HG02870 (cell line): Measurements from ENCODE around the gene APC2.

Experiments used
- ATAC-seq: cut with Tn5 transposase; IDR thresholded peaks from one replicate; pipeline ENCODE4 v1.9.1; 2021; ENCODE audit warnings: mild to moderate bottlenecking, moderate library complexity; ENCODE audit not compliant: unreplicated experiment

The APC2 gene

DNA sequence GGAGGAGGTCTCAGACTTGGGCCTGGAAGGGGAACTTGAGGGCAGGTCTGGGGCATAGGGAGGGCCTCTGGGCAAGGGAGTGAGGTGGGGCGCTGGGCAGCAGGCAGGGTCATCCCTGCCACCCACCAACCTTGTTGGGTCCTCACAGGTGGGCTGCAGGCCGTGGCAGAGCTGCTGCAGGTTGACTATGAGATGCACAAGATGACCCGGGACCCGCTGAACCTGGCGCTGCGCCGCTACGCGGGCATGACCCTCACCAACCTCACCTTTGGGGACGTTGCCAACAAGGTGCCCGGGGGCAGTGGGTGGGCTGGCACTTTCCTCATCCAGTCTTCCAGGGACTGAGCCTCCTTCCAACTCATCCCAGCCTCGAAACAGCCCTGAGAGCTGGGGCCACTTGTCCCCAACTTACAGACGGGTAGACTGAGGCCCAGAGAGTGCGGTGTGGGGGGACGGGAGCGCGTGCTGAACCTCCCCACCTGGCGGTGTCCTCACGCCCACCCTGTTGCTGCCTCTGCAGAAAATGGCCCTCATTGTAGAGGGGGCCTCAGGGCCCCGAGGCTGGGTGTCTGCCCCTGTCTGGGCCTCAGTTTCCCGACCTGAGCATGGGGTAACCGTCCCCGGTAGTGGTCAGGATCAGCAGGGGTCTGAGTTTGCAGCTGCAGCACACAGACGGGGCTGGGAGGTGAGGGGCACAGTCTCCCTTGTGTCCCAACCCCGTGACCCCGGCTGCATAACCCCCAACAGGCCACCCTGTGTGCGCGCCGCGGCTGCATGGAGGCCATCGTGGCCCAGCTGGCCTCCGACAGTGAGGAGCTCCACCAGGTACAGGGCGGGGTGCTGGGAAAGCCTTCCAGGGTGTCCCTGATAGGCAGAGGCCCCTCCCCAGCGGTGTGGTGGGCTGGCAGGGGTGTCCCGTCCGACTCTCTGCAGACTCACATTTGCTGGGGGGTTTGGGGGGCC, 10.4 kb downstream of the APC2 start:
- no peak for ATAC-seq

DNA sequence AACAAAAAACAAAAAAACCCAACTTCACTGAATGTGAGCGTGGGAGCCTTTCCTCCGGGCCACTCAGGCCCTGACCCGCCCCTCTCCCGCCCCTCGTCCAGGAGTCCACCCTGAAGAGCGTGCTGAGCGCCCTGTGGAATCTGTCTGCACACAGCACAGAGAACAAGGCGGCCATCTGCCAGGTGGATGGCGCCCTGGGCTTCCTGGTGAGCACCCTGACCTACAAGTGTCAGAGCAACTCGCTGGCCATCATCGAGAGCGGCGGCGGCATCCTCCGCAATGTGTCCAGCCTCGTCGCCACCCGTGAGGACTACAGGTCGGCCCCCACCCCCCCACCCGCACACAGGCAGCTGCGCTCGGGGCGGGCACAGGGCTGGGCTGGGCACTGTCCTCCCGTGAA, 11.9 kb downstream of the APC2 start:
- ATAC-seq: no peak

DNA sequence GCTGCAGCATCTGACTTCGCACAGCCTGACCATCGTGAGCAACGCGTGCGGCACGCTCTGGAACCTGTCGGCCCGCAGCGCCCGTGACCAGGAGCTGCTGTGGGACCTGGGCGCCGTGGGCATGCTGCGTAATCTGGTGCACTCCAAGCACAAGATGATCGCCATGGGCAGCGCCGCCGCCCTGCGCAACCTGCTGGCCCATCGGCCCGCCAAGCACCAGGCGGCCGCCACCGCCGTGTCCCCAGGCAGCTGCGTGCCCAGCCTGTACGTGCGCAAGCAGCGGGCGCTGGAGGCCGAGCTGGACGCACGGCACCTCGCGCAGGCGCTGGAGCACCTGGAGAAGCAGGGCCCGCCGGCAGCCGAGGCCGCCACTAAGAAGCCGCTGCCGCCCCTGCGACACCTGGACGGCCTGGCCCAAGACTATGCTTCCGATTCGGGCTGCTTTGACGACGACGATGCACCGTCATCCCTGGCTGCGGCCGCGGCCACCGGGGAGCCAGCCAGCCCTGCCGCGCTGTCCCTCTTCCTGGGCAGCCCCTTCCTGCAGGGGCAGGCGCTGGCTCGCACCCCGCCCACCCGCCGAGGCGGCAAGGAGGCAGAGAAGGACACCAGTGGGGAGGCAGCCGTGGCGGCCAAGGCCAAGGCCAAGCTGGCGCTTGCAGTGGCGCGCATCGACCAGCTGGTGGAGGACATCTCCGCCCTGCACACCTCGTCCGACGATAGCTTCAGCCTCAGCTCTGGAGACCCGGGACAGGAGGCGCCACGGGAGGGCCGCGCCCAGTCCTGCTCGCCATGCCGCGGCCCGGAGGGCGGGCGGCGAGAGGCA, 15.5 kb downstream of the APC2 start:
- no peak for ATAC-seq

DNA sequence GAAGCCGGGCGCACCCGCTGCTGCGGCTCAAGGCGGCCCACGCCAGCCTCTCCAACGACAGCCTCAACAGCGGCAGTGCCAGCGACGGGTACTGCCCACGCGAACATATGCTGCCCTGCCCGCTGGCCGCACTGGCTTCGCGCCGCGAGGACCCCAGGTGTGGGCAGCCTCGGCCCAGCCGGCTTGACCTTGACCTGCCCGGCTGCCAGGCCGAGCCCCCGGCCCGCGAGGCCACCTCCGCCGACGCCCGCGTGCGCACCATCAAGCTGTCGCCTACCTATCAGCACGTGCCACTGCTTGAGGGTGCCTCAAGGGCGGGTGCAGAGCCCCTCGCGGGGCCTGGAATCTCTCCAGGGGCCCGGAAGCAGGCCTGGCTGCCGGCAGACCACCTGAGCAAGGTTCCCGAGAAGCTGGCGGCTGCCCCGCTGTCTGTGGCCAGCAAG, 16.1 kb downstream of the APC2 start:
- ATAC-seq: no peak

DNA sequence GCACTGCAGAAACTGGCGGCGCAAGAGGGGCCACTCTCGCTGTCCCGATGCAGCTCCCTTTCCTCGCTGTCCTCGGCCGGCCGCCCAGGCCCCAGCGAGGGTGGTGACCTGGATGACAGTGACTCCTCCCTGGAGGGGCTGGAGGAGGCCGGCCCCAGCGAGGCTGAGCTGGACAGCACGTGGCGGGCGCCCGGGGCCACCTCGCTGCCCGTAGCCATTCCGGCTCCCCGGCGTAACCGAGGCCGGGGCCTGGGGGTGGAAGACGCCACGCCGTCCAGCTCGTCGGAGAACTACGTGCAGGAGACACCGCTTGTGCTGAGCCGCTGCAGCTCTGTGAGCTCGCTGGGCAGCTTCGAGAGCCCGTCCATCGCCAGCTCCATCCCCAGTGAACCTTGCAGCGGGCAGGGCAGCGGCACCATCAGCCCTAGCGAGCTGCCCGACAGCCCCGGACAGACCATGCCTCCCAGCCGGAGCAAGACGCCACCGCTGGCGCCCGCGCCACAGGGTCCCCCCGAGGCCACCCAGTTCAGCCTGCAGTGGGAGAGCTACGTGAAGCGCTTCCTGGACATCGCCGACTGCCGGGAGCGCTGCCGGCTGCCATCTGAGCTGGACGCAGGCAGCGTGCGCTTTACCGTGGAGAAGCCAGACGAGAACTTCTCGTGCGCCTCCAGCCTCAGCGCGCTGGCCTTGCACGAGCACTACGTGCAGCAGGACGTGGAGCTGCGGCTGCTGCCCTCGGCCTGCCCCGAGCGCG, 16.7 kb downstream of the APC2 start:
- no peak for ATAC-seq

DNA sequence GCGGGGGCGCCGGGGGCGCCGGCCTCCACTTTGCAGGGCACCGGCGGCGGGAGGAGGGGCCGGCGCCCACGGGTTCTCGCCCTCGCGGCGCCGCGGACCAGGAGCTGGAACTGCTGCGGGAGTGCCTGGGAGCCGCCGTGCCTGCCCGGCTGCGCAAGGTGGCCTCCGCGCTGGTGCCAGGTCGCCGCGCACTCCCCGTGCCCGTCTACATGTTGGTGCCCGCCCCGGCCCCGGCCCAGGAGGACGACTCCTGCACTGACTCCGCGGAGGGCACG, 17.2 kb downstream of the APC2 start:
- ATAC-seq: no peak

DNA sequence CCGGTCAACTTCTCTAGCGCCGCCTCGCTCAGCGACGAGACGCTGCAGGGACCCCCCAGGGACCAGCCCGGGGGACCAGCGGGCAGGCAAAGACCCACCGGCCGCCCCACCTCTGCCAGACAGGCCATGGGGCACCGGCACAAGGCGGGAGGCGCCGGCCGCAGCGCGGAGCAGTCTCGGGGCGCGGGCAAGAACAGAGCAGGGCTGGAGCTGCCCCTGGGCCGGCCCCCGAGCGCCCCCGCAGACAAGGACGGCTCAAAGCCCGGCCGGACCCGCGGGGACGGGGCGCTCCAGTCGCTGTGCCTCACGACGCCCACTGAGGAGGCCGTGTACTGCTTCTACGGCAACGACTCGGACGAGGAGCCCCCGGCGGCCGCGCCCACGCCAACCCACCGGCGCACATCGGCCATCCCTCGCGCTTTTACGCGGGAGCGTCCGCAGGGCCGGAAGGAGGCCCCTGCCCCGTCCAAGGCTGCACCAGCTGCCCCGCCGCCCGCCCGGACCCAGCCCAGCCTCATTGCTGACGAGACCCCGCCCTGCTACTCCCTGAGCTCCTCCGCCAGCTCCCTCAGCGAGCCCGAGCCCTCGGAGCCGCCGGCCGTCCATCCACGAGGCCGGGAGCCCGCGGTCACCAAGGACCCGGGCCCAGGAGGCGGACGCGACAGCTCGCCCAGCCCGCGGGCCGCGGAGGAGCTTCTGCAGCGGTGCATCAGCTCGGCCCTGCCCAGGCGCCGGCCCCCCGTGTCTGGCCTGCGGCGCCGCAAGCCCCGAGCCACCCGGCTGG, 17.8 kb downstream of the APC2 start:
- no peak for ATAC-seq

DNA sequence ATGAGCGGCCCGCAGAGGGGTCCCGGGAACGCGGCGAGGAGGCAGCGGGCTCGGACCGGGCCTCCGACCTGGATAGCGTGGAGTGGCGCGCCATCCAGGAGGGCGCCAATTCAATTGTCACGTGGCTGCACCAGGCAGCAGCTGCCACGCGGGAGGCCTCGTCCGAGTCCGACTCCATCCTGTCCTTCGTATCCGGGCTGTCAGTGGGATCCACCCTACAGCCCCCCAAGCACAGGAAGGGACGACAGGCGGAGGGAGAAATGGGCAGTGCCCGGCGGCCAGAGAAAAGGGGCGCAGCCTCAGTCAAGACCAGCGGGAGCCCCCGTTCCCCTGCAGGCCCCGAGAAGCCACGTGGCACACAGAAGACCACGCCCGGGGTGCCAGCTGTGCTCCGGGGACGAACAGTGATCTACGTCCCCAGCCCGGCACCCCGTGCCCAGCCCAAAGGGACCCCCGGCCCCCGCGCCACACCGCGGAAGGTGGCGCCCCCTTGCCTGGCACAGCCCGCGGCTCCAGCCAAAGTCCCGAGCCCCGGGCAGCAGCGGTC, 18.4 kb downstream of the APC2 start:
- ATAC-seq: no peak

DNA sequence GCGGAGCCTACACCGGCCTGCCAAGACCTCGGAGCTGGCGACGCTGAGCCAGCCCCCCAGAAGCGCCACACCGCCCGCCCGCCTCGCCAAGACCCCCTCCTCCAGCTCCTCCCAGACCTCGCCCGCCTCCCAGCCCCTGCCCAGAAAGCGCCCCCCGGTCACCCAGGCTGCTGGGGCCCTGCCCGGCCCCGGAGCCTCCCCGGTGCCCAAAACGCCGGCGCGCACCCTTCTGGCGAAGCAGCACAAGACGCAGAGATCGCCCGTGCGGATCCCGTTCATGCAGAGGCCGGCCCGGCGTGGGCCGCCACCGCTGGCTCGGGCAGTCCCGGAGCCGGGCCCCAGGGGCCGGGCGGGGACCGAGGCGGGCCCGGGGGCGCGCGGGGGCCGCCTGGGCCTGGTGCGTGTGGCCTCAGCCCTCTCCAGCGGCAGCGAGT, 18.9 kb downstream of the APC2 start:
- ATAC-seq: no peak

DNA sequence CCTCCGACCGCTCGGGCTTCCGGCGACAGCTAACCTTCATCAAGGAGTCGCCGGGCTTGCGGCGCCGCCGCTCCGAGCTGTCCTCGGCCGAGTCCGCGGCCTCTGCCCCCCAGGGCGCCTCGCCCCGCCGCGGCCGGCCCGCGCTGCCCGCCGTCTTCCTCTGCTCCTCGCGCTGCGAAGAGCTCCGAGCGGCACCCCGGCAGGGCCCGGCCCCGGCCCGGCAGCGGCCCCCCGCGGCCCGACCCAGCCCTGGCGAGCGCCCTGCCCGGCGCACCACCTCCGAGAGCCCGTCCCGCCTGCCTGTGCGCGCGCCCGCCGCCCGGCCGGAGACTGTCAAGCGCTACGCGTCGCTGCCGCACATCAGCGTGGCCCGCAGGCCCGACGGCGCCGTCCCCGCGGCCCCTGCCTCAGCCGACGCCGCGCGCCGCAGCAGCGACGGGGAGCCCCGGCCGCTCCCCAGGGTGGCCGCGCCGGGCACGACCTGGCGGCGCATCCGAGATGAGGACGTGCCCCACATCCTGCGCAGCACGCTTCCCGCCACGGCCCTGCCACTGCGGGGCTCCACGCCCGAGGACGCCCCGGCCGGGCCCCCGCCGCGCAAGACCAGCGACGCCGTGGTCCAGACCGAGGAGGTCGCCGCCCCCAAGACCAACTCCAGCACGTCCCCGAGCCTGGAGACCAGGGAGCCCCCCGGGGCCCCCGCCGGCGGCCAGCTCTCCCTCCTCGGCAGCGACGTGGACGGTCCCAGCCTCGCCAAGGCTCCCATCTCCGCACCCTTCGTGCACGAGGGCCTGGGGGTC, 19.5 kb downstream of the APC2 start:
- no peak for ATAC-seq

DNA sequence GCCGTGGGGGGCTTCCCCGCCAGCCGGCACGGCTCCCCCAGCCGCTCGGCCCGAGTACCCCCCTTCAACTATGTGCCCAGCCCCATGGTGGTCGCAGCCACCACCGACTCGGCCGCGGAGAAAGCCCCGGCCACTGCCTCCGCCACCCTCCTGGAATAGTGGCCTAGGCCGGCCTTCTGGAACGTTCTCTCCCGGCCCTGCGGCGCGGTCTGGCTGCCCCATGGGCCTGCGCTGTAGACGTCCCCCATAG, 20.1 kb downstream of the APC2 start:
- ATAC-seq: no peak

DNA sequence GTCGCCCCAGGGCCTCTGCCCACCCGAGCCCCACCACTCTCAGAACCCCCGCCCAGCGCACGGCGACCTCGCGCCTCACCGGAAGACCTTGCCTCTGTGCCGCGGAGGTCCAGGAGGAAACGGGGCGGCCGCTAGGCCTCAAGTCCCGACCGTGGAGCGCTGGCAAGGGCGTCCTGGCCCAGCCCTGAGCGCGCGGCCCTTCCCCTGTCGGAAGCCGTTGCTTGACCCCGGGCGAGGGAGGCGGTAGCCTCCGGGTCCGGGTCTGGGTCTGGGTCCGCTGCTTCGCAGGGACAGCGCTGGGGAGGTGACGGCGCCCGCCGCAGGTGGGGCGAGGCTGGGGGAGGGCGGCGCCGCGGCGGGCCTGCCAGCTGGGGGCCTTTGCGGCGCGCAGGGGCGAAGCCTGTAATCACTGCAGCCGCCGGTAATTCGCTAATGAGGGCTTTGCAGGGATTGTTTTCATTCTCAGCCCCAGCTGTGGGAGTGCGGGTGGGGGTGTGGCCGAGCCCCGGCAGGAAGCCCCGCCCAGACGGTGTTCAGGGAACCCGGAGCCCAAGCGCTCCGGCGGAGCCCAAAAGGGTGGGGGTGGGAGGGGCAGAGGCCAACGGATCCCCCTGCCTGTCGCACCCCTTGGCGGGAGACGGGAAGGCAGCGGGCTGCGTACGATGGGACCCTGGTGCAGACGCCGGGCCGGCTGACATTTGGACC, 20.5 kb downstream of the APC2 start:
- ATAC-seq: no peak

DNA sequence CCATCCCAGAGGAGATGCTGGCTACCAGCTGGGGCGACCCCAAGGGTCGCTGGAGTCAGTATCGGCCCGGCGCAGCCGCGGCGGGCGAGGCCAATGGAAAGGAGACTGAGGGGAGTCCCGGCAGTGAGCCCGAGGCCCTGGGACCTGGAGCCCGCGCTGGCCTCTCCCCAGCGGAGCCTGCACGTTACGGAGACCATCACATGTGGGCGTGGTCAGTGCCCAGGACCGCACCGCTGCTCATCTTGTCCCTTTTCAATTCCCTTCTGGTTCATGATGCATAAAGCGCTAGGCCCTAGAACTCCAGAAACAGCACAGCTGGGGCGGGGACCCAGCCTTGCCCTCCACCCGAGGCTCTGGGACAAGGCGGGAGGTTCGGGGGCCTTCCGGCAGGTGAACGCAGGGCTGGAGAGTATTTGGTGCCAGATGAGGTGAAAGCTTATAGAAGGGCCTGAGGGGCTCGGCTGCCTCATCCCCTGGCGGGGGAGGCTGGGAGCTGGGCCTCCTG, 21.1 kb downstream of the APC2 start:
- no peak for ATAC-seq

DNA sequence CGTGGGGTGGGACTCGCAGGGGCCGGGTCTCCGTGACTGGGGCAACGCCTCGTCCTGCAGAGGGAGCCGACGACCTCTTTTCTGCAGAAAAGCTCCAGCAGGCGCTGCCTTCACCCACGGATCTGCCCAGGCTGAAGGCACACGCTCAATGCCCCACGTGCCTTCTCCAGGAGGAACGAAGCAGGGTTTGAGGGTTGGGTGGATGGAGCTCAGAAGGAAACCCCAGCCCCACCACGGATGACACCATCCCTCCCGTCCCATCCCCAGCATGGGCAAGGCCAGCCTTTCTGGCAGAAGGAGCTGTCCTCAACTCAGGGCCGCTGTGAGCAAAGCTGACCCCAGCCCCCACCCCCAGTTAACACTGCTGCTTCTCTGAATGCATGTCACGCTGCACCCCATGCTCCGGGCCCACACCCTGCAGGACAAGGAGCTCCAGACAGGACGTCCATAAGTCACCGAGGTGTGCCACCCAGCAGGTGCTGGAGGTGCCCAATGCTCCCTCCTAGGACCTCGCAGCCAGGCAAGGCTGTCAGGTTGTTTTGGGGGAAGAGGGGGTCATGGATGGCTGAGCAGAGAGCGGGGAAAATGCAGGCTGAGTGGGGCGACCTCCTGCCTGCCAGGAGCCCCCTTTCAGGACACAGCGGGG, 21.7 kb downstream of the APC2 start:
- ATAC-seq: no peak

DNA sequence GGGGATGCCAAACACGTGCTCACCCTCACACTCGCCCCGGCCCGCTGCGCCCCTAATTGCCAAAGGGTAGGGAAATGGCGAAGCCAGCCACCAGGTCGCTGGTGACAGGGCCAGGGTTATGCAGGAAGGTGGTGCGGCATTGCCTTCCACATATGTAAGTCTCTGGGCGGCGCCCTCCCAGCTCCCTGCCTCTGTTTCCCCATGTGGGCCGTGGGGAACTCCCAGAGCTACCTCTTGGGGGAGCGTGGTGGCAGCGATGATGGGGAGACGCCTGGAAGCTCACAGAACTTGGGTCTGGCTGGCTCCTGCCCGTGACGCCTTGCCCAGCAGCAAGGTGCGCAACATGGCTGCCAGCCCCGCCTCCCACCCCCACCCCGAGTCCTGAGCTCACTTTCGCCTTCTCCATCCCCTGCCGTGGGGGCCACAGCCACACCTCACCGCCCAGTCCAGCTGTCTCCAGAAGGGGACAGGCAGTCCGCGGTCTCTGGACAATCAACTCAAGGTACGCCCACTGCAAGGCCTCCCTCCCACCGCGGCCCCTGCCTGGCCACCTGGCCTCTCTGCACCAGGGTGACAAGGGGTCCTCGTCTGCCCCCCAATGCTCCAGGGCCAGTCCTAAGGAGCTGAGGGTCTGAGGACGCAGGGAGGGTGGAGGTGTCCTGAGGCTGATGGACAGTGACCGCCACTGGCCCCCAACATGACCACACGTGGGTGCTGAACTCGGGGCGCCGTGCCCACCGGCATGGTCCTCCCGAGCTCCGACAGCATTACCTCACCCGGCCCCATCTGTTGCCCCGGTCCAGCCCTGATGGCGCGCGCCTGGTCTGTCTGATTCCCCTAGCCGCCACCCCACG, 22.5 kb downstream of the APC2 start:
- ATAC-seq: no peak

DNA sequence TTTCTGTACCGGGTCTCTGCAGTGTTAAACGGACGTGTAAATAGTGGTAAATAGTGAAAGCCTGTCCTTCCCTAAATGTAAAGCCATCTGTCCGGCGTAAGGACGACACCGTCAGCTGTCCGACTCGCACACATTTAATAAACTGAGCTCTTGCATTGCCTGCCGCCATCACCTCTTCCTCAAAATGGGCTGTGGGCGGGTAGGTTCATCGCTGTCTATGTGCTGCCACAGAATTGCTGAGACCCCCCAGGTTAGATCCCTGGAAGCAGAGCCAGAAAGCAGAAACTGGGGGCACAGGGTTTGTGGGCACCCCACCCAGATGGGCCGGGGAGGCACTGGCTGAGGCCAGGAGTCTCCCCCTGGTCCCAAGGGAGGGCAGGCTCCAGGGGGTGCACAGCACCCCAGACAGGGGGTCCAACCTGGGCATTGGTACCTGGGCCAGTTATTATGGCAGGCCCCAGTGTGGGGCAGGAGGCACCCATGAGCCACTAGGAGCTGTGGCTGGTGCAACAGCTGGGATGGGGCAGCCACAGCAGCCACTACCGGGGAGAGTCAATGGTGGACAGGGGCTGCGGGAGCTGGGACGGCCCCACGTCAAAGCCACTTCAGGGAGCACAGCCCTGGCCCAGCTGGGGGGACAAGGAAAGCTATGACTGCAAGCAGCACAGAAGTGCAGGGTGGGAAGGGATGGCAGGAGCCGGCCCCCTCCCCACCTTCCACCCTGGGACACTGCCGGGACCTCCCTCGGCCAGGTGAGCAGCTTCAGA, 23.3 kb downstream of the APC2 start:
- ATAC-seq: no peak
